ENCODE data around the gene CALN1.
A peak's percentile ranks its signal among the peaks of the same experiment; 100 is the strongest.

Gene CALN1

GRCh38 chr7:71871446-71871845 is 540.7 kb downstream of the CALN1 start:
- no peak for DNase-seq (ENCODE audit: low read depth)
- TF ChIP-seq CTCF (IDR thresholded peaks at IDR 0.05; ENCODE audit: low read depth, low read length, missing control alignments): peak; percentile 11

GRCh38 chr7:71870812-71871211 is 541.3 kb downstream of the CALN1 start:
- H3K4me3 ChIP-seq (ENCODE audit: low read depth, low read length): no peak overlapping the region
- TF ChIP-seq CTCF (IDR thresholded peaks at IDR 0.05; ENCODE audit: low read depth, low read length, missing control alignments): no peak
- in situ Hi-C loops (cut with HindIII; ENCODE audit: low sequenced_read_pairs): no loop called here

More at GRCh38 chr7:71871446-71871845, 540.7 kb downstream of the CALN1 start:
- no peak overlapping the region for H3K4me3 ChIP-seq (ENCODE audit: low read depth, low read length)
- in situ Hi-C loops (cut with HindIII; ENCODE audit: low sequenced_read_pairs): no loop called here

GRCh38 chr7:71868797-71869196 is 543.3 kb downstream of the CALN1 start:
- TF ChIP-seq CTCF (IDR thresholded peaks at IDR 0.05; ENCODE audit: low read depth, low read length, missing control alignments): no peak
- in situ Hi-C loops (cut with HindIII; ENCODE audit: low sequenced_read_pairs): no loop called here
- no peak overlapping the region for H3K4me3 ChIP-seq (ENCODE audit: low read depth, low read length)
- peak; percentile 47 for DNase-seq (ENCODE audit: low read depth)

More at GRCh38 chr7:71870812-71871211, 541.3 kb downstream of the CALN1 start:
- no peak for DNase-seq (ENCODE audit: low read depth)

- no peak overlapping the region for H3K4me3 ChIP-seq (ENCODE audit: low read depth, low read length)
- in situ Hi-C loops (cut with HindIII; ENCODE audit: low sequenced_read_pairs): no loop called here
- TF ChIP-seq CTCF (IDR thresholded peaks at IDR 0.05; ENCODE audit: low read depth, low read length, missing control alignments): no peak
- no peak for DNase-seq (ENCODE audit: low read depth)
Measured at GRCh38 chr7:71867626-71868025, 544.5 kb downstream of the CALN1 start.

GRCh38 chr7:71865172-71865571 is 547.0 kb downstream of the CALN1 start:
- no peak for DNase-seq (ENCODE audit: low read depth)
- no peak for TF ChIP-seq CTCF (IDR thresholded peaks at IDR 0.05; ENCODE audit: low read depth, low read length, missing control alignments)
- no peak overlapping the region for H3K4me3 ChIP-seq (ENCODE audit: low read depth, low read length)
- in situ Hi-C loops (cut with HindIII; ENCODE audit: low sequenced_read_pairs): no loop called here

- no peak overlapping the region for H3K4me3 ChIP-seq (ENCODE audit: low read depth, low read length)
- no peak for DNase-seq (ENCODE audit: low read depth)
- in situ Hi-C loops (cut with HindIII; ENCODE audit: low sequenced_read_pairs): no loop called here
- TF ChIP-seq CTCF (IDR thresholded peaks at IDR 0.05; ENCODE audit: low read depth, low read length, missing control alignments): no peak
Measured at GRCh38 chr7:71864130-71864529, 548.0 kb downstream of the CALN1 start.

GRCh38 chr7:71860572-71860971 is 551.6 kb downstream of the CALN1 start:
- no peak for TF ChIP-seq CTCF (IDR thresholded peaks at IDR 0.05; ENCODE audit: low read depth, low read length, missing control alignments)
- in situ Hi-C loops (cut with HindIII; ENCODE audit: low sequenced_read_pairs): no loop called here
- no peak overlapping the region for H3K4me3 ChIP-seq (ENCODE audit: low read depth, low read length)
- no peak for DNase-seq (ENCODE audit: low read depth)

Measured in astrocyte of the cerebellum (primary cell).